ENCODE measurements around the gene EFNA1. TPM values are rescaled to one million over a fixed set of nuclear protein-coding genes. Genes with fewer than 3 reads are reported as not detected.

The EFNA1 gene
- polyA plus RNA-seq (2012; ENCODE audit: insufficient read length, low read depth): 10.0 TPM

- TF ChIP-seq REST (IDR thresholded peaks at IDR 0.05; ENCODE audit: insufficient read depth in 1 of 2, low read depth in 2 of 2, low read length in 2 of 2): peak in 1 of 2 experiments; percentile 54; a peak in 2 of 4 replicates
- TF ChIP-seq SIN3A (IDR thresholded peaks at IDR 0.05; ENCODE audit: borderline replicate concordance, insufficient read depth, low read length): peak; percentile 96; the same call in 1 of the 2 replicates
- TF ChIP-seq TAF1 (IDR thresholded peaks at IDR 0.05; ENCODE audit: borderline replicate concordance, insufficient read depth, low read length): peak; percentile 41; the same call in 1 of the 2 replicates
- no peak for TF ChIP-seq FOXP2 (optimal IDR thresholded peaks at IDR 0.05; ENCODE audit: borderline replicate concordance, extremely low read depth, extremely low read length, insufficient read depth)
- peak; percentile 78 for TF ChIP-seq POLR2AphosphoS5 (IDR thresholded peaks at IDR 0.05; ENCODE audit: low read depth, low read length)
These were observed at the start of gene EFNA1 for GRCh38 chr1:155127105-155127966. EFNA1 (plus strand) TSS chr1:155127876; CDS start chr1:155127978, 102 bp downstream.

- TF ChIP-seq FOXP2 (optimal IDR thresholded peaks at IDR 0.05; ENCODE audit: borderline replicate concordance, extremely low read depth, extremely low read length, insufficient read depth) (no peak), TAF1 (IDR thresholded peaks at IDR 0.05; ENCODE audit: borderline replicate concordance, insufficient read depth, low read length) (no peak), REST (IDR thresholded peaks at IDR 0.05; ENCODE audit: insufficient read depth in 1 of 2, low read depth in 2 of 2, low read length in 2 of 2) (no peak), SIN3A (IDR thresholded peaks at IDR 0.05; ENCODE audit: borderline replicate concordance, insufficient read depth, low read length) (no peak), POLR2AphosphoS5 (IDR thresholded peaks at IDR 0.05; ENCODE audit: low read depth, low read length) (no peak)
These were observed 49.0 kb upstream of the EFNA1 start, which contains the start of gene EFNA3 for GRCh38 chr1:155078469-155079209. EFNA3 (plus strand) TSS chr1:155078837; CDS start chr1:155078942, 105 bp downstream.

- TF ChIP-seq REST (IDR thresholded peaks at IDR 0.05; ENCODE audit: insufficient read depth in 1 of 2, low read depth in 2 of 2, low read length in 2 of 2) (no peak), POLR2AphosphoS5 (IDR thresholded peaks at IDR 0.05; ENCODE audit: low read depth, low read length) (no peak), FOXP2 (optimal IDR thresholded peaks at IDR 0.05; ENCODE audit: borderline replicate concordance, extremely low read depth, extremely low read length, insufficient read depth) (no peak), SIN3A (IDR thresholded peaks at IDR 0.05; ENCODE audit: borderline replicate concordance, insufficient read depth, low read length) (no peak), TAF1 (IDR thresholded peaks at IDR 0.05; ENCODE audit: borderline replicate concordance, insufficient read depth, low read length) (no peak)
These were observed 48.5 kb upstream of the EFNA1 start for GRCh38 chr1:155079210-155079486.

GRCh38 chr1:155079487-155080311 is 48.0 kb upstream of the EFNA1 start:
- TF ChIP-seq SIN3A (IDR thresholded peaks at IDR 0.05; ENCODE audit: borderline replicate concordance, insufficient read depth, low read length) (no peak), REST (IDR thresholded peaks at IDR 0.05; ENCODE audit: insufficient read depth in 1 of 2, low read depth in 2 of 2, low read length in 2 of 2) (no peak)

Measured in PFSK-1 (cell line).